IMR-90 (cell line): Measurements from ENCODE around the gene THRAP3. TPM values are rescaled to one million over a fixed set of nuclear protein-coding genes. Genes with fewer than 3 reads are reported as not detected.

Experiments used
- ATAC-seq: fragments of 200-7000 bp; cut with Tn5 transposase; 2 replicates; pipeline ENCODE4 v1.9.1; 2020; ENCODE audit warnings: low read depth, mild to moderate bottlenecking, moderate library complexity
- BruUV-seq: library from RNA; stranded (reverse); fragments of 400-500 nt; replicated peaks from 2 replicates; lab custom pipeline; 2021; lab: Mats Ljungman, UMichigan
- CTCF ChIA-PET: fragments of 300-600 bp; formaldehyde crosslinking; extraction: SDS; loops from one replicate; lab custom pipeline; 2021; ENCODE audit warnings: antibody characterized with exemption; lab: Yijun Ruan, JAX
- POLR2A ChIA-PET: fragments of 300-600 bp; sonication (Branson Sonifier 250); formaldehyde crosslinking; loops from one replicate; lab custom pipeline; 2022; ENCODE audit warnings: antibody characterized with exemption; ENCODE audit not compliant: unreplicated experiment; lab: Charles Lee
- DNase-seq: peaks from one replicate; pipeline ENCODE4 v3.0.0; 2013
- H2AFZ ChIP-seq: replicated peaks from 2 replicates; pipeline ENCODE3; 2013; ENCODE audit warnings: low read length, mild to moderate bottlenecking; ENCODE audit not compliant: poor library complexity
- H2AK5ac ChIP-seq: 2 replicates; pipeline ENCODE4 v1.6.1; 2013; ENCODE audit warnings: low read depth, low read length, inconsistent platforms
- H2AK9ac ChIP-seq: replicated peaks from 2 replicates; pipeline ENCODE3; 2013; ENCODE audit warnings: mild to moderate bottlenecking, low read depth, low read length, moderate library complexity; ENCODE audit not compliant: poor library complexity
- H2BK120ac ChIP-seq: 2 replicates; pipeline ENCODE4 v1.6.1; 2013; ENCODE audit warnings: low read depth, low read length, inconsistent platforms
- H2BK15ac ChIP-seq: 3 replicates; pipeline ENCODE4 v1.6.1; 2013; ENCODE audit warnings: low read depth, low read length, inconsistent platforms
- H2BK20ac ChIP-seq: 2 replicates; pipeline ENCODE4 v1.6.1; 2013; ENCODE audit warnings: low read depth, mild to moderate bottlenecking, inconsistent platforms, low read length, moderate library complexity
- H2BK5ac ChIP-seq: 2 replicates; pipeline ENCODE4 v1.6.1; 2013; ENCODE audit warnings: mild to moderate bottlenecking, low read depth, low read length, inconsistent platforms; ENCODE audit not compliant: poor library complexity, severe bottlenecking
- H3K14ac ChIP-seq: replicated peaks from 2 replicates; pipeline ENCODE4 v1.6.1; 2013; ENCODE audit warnings: low read depth, low read length, inconsistent platforms
- H3K18ac ChIP-seq: 2 replicates; pipeline ENCODE4 v1.6.1; 2013; ENCODE audit warnings: low read depth, low read length, control low read depth
- H3K23ac ChIP-seq: 2 replicates; pipeline ENCODE4 v1.6.1; 2013; ENCODE audit warnings: low read depth, low read length, inconsistent platforms
- H3K27ac ChIP-seq: 2 replicates; pipeline ENCODE4 v1.5.1; 2013; ENCODE audit warnings: mild to moderate bottlenecking, control low read depth, low read length; ENCODE audit not compliant: insufficient read depth
- H3K27me3 ChIP-seq: 2 replicates; pipeline ENCODE4 v1.6.1; 2013; ENCODE audit warnings: low read length; ENCODE audit not compliant: control insufficient read depth, insufficient read depth
- H3K36me3 ChIP-seq: 2 replicates; pipeline ENCODE4 v1.6.1; 2013; ENCODE audit warnings: low read length, mixed read lengths; ENCODE audit not compliant: control insufficient read depth, insufficient read depth
- H3K4ac ChIP-seq: 2 replicates; pipeline ENCODE4 v1.6.1; 2013; ENCODE audit warnings: low read depth, low read length, inconsistent platforms
- H3K4me1 ChIP-seq: 2 replicates; pipeline ENCODE4 v1.6.1; 2013; ENCODE audit warnings: low read length, mixed read lengths; ENCODE audit not compliant: control insufficient read depth, insufficient read depth
- H3K4me2 ChIP-seq: 2 replicates; pipeline ENCODE4 v1.6.1; 2013; ENCODE audit warnings: low read depth, mild to moderate bottlenecking, control low read depth, low read length, moderate library complexity
- H3K4me3 ChIP-seq: 2 replicates; pipeline ENCODE4 v1.5.1; 2013; ENCODE audit warnings: low read depth, mild to moderate bottlenecking, control low read depth, low read length, moderate library complexity; ENCODE audit not compliant: insufficient read depth
- H3K56ac ChIP-seq: 2 replicates; pipeline ENCODE4 v1.6.1; 2013; ENCODE audit warnings: low read length, inconsistent platforms; ENCODE audit not compliant: insufficient read depth; ENCODE audit errors: extremely low read depth
- H3K79me1 ChIP-seq, 2 experiments: 2 replicates each; pipeline ENCODE4 v1.6.1; 2013; ENCODE audit warnings: low read length in 2 of 2, inconsistent platforms in 1 of 2, low read depth in 1 of 2
- H3K9ac ChIP-seq: 2 replicates; pipeline ENCODE4 v1.6.1; 2013; ENCODE audit warnings: low read depth, low read length, control low read depth
- H3K9me1 ChIP-seq: 2 replicates; pipeline ENCODE4 v1.6.1; 2013; ENCODE audit warnings: low read length, inconsistent platforms; ENCODE audit not compliant: insufficient read depth
- H3K9me3 ChIP-seq: 2 replicates; pipeline ENCODE4 v1.6.1; 2013; ENCODE audit warnings: low read length; ENCODE audit not compliant: control insufficient read depth, insufficient read depth
- H4K20me1 ChIP-seq: 2 replicates; pipeline ENCODE4 v1.6.1; 2013; ENCODE audit warnings: low read length, inconsistent platforms; ENCODE audit not compliant: insufficient read depth
- H4K5ac ChIP-seq: 2 replicates; pipeline ENCODE4 v1.6.1; 2013; ENCODE audit warnings: mild to moderate bottlenecking, low read depth, low read length, control low read depth
- H4K8ac ChIP-seq, 2 experiments: 2 replicates each; pipeline ENCODE4 v1.6.1; 2013; ENCODE audit warnings: low read depth in 2 of 2, low read length in 2 of 2, control low read depth in 1 of 2, inconsistent platforms in 1 of 2
- H4K91ac ChIP-seq: 2 replicates; pipeline ENCODE4 v1.6.1; 2013; ENCODE audit warnings: low read depth, low read length, inconsistent platforms; ENCODE audit not compliant: insufficient read depth
- BHLHE40 ChIP-seq: fragments of 150-350 bp; IDR thresholded peaks from 2 replicates; pipeline ENCODE4 v1.6.1; 2016; ENCODE audit warnings: mild to moderate bottlenecking, low read depth, low read length
- CHD1 ChIP-seq: IDR thresholded peaks from 2 replicates; pipeline ENCODE4 v1.6.1; 2012; ENCODE audit warnings: low read depth, low read length, improper control_type of control experiment
- ELK1 ChIP-seq: fragments of 150-350 bp; IDR thresholded peaks from 2 replicates; pipeline ENCODE4 v1.6.1; 2016; ENCODE audit warnings: low read depth, mild to moderate bottlenecking, low read length, moderate library complexity, borderline replicate concordance
- MAZ ChIP-seq: IDR thresholded peaks from 2 replicates; pipeline ENCODE4 v1.6.1; 2012; ENCODE audit warnings: low read depth, mild to moderate bottlenecking, low read length, improper control_type of control experiment, moderate library complexity, borderline replicate concordance
- NFE2L2 ChIP-seq: fragments of 150-350 bp; IDR thresholded peaks from 2 replicates; pipeline ENCODE4 v1.6.1; 2016; ENCODE audit warnings: low read depth, mild to moderate bottlenecking, low read length
- POLR2A ChIP-seq: IDR thresholded peaks from 2 replicates; pipeline ENCODE4 v1.6.1; 2012; ENCODE audit warnings: mild to moderate bottlenecking, low read depth, low read length
- RAD21 ChIP-seq: IDR thresholded peaks from 2 replicates; pipeline ENCODE4 v1.6.1; 2012; ENCODE audit warnings: low read length, improper control_type of control experiment
- RCOR1 ChIP-seq: IDR thresholded peaks from 2 replicates; pipeline ENCODE4 v1.6.1; 2012; ENCODE audit warnings: mild to moderate bottlenecking, low read length, improper control_type of control experiment; ENCODE audit not compliant: insufficient replicate concordance
- SMC3 ChIP-seq: fragments of 150-350 bp; IDR thresholded peaks from 2 replicates; pipeline ENCODE4 v1.6.1; 2016; ENCODE audit warnings: low read depth, mild to moderate bottlenecking, antibody characterized with exemption, low read length, moderate library complexity
- USF2 ChIP-seq: fragments of 150-350 bp; IDR thresholded peaks from 2 replicates; pipeline ENCODE4 v1.6.1; 2017; ENCODE audit warnings: mild to moderate bottlenecking, antibody characterized with exemption, low read length, low read depth
- WGBS, 2 experiments: methylation state at CpG; one replicate each; pipeline versions ENCODE4 v1.1.5 to v1.1.7; 2013; ENCODE audit warnings: missing lambda C conversion rate in 2 of 2; ENCODE audit not compliant: insufficient read length in 1 of 2; ENCODE audit errors: extremely low coverage in 2 of 2; 5-methylcytosine and 5-hydroxymethylcytosine counted together
- dilution Hi-C: fragments of 300-500 bp; cut with HindIII; formaldehyde crosslinking; loops from one replicate; pipeline ENCODE4 v1.14.3; 2018; ENCODE audit warnings: low sequenced_read_pairs; ENCODE audit not compliant: unreplicated experiment
- in situ Hi-C: fragments of 300-500 bp; cut with MboI; formaldehyde crosslinking; loops from 3 replicates; pipeline ENCODE4 v1.14.3; 2019; ENCODE audit warnings: low sequenced_read_pairs, inconsistent platforms, mixed read lengths
- intact Hi-C: fragments of 100-400 bp; cut with micrococcal nuclease; formaldehyde crosslinking; loops from 2 replicates; pipeline ENCODE4 v1.10.0; 2022
- polyA plus RNA-seq, 3 experiments: library from polyadenylated mRNA; depleted of rRNA; stranded (reverse); fragments of >200 nt; gene quantifications; 2 replicates each; pipeline ENCODE4 v1.2.3, GENCODE V29; 2012; ENCODE audit warnings: low replicate concordance in 1 of 3
- total RNA-seq: library from RNA; depleted of rRNA; stranded (reverse); fragments of >200 nt; gene quantifications from 2 replicates; pipeline ENCODE4 v1.2.3, GENCODE V29; 2012

The THRAP3 gene
- total and polyA plus RNA-seq, 2 of the 4 experiments (the other 2 are of a cell fraction): 60.6 to 66.5 TPM

- Histone ChIP-seq H3K4me2 (peak overlapping the region; percentile 87), H3K9me3 (no peaks in the 10 kb centered on the region), H3K56ac (peak overlapping the region; percentile 97), H2AK5ac (peak overlapping the region; percentile 86), H4K20me1 (peaks cover 43% of the 10 kb centered on the region), H2BK20ac (peak overlapping the region; percentile 68; the same call in 1 of the 2 replicates), H3K4ac (peak overlapping the region; percentile 94), H3K27ac (peak overlapping the region; percentile 94), H4K8ac (peak overlapping the region; percentile 66 to 93), H2BK5ac (peak overlapping the region; percentile 94), H2AK9ac (peak overlapping the region; percentile 47), H3K4me3 (peak overlapping the region; percentile 62), H4K5ac (peak overlapping the region; percentile 90), H3K14ac (peak overlapping the region; percentile 98), H3K27me3 (no peaks in the 10 kb centered on the region), H4K91ac (peak overlapping the region; percentile 97), H3K4me1 (peaks cover 3% of the 10 kb centered on the region), H2BK120ac (peak overlapping the region; percentile 78), H2BK15ac (peak overlapping the region; percentile 53; the same call in 2 of the 3 replicates), H3K9me1 (peaks cover 8% of the 10 kb centered on the region; the same call in 1 of the 2 replicates), H3K9ac (peak overlapping the region; percentile 97), H3K23ac (peak overlapping the region; percentile 93), H3K36me3 (peaks cover 2% of the 10 kb centered on the region; the same call in 1 of the 2 replicates), H2AFZ (peak overlapping the region; percentile 91), H3K18ac (peak overlapping the region; percentile 96), H3K79me1 (peaks cover 0 to 15% of the 10 kb centered on the region in 2 experiments; a peak in 1 of 4 replicates)
- TF ChIP-seq MAZ (no peak), USF2 (0 out of 2 replicates have a peak, but pooled peaks have one; percentile 5), CHD1 (no peak; the same call in 1 of the 2 replicates), SMC3 (no peak), NFE2L2 (no peak), ELK1 (no peak), BHLHE40 (no peak), RCOR1 (peak; percentile 20), RAD21 (no peak), POLR2A (no peak; the same call in 1 of the 2 replicates)
- in situ Hi-C loops (no loop called here), intact Hi-C loops (no loop called here), dilution Hi-C loops (no loop called here)
- BruUV-seq: TSS peak; percentile 98
- DNase-seq (peak; percentile 73), ATAC-seq (0 out of 2 replicates have a peak, but pooled peaks have one; percentile 3)
- ChIA-PET POLR2A (interaction anchor here (0.6 kb wide), 2 partner anchors 11 to 62 kb away, joined by 3 to 4 read pairs; no protein-coding TSS in a partner anchor), CTCF (interaction anchor here (0.7 to 1.6 kb wide), 5 partner anchors 13 to 74 kb away, joined by 3 to 5 read pairs (median 4); partner anchors contain the start of gene TRAPPC3)
- 19% methylated on average over 3 of the region's 16 CpGs; no CpG with 5 or more reads in 1 of the 2 experiments for WGBS, 2 experiments
Measured at GRCh38 chr1:36223381-36223995, 755 bp upstream of the THRAP3 start.
